CD4-positive, alpha-beta T cell treated with Interferon alpha-2 for 1 hour (primary cell): ENCODE data around the gene EIF4EBP2.
A peak's percentile ranks its signal among the peaks of the same experiment; 100 is the strongest.

Experiments used
- DNase-seq, 2 donors: peaks; one replicate each; pipeline ENCODE4 v3.0.0-alpha.2; 2020 to 2022

The EIF4EBP2 gene

DNA sequence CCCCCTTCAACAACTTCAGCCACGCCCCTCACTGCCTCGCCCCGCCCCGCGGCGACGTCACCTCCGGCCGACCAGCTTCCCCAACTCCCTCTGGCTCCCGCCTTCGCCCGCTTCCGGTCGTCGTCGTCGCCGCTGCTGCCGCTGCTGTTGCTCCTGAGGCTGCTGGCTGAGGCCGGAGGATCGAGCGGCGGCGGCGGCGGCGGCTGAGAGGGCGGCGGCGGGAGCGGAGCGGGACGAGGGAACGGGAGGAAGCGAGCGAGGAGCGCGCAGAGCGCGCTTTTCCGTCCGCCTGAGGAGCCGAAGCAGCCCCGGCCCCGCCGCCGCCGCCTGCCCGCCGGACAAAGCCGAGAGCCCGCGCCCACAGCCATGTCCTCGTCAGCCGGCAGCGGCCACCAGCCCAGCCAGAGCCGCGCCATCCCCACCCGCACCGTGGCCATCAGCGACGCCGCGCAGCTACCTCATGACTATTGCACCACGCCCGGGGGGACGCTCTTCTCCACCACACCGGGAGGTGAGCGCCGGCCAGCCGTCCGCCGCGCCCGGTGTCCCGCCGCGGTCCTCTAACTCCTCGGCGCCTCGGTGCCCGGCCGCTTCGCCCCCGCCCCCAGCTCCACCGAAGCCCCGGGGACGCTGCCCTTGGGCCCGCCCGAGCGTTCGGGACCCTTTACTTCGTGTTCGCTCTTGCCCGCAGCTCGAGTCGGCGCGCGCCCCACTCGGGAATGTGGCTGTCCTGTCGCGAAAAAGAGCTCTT lies at the start of gene EIF4EBP2:
Gene EIF4EBP2, plus strand, starts transcription at position 110 of the 751 bp plus-strand sequence. Its CDS starts 257 bp downstream, at position 367.
- peak; percentile 95 to 98 for DNase-seq

- no peak for DNase-seq
Observed at GRCh38 chr10:70354556-70354955, 49.4 kb upstream of the EIF4EBP2 start.

GRCh38 chr10:70355051-70356021 lies 48.6 kb upstream of the EIF4EBP2 start:
- peak; percentile 39 to 68 for DNase-seq

DNA sequence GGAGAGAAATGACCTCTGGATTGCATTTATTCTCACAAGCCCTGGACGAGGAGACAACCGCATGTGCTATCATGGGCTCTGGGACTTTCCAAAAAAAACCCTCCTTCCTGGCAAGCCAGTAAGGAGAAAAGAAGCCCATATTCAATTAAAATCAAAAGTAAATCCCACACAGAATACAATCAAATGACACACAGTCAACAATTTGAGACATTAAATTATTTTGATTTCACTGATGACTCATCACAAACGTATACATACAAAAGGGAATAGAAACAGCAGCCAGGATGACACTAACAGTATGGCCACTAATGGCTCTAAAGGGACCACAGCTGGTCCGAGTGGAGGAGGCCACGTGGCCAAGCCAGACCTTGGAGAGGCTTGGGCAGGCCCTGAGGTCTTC lies 46.4 kb upstream of the EIF4EBP2 start:
- DNase-seq: peak in 1 of 2 donors; percentile 23

- no peak for DNase-seq
Observed at GRCh38 chr10:70358446-70358845, 45.5 kb upstream of the EIF4EBP2 start.

DNA sequence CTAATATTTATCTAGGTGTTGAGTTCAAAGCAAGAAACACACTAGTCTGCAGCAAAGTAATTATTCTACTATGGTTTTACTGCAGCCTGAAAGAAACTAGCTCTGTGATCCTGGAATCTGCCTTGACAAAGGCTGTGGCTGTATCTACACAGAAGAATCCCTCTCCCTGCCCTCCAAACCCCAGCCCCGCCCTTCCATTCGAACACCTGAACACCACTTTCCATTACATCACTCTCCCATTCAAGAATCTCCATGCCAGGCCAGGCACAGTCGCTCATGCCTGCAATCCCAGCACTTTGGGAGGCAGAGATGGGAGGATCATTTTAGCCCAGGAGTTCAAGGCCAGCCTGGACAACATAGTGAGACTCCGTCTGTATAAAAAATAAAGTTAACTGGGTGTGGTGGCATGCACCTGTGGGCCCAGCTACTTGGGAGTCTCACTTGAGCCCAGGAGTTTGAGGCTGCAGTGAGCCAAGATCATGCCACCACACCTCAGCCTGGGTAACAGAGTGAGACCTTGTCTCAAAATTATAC lies 44.9 kb upstream of the EIF4EBP2 start:
- DNase-seq: no peak

DNA sequence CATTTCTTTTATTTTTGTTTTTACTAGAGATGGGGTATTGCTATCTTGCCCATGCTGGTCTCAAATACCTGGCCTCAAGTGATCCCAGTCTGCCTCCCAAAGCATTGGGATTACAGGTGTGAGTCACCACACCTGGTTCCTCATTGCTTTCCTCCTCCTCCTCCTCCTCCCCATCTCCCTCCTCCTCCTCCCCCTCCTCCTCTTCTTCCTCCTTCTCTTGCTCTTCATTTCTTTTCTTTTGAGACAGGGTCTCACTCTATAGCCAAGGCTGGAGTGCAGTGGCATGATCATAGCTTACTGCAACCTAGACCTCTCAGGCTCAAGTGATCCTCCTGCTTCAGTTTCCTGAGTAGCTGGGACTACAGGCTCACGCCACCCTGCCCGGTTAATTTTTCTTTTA lies 43.7 kb upstream of the EIF4EBP2 start:
- no peak for DNase-seq

GRCh38 chr10:70362328-70362727 lies 41.6 kb upstream of the EIF4EBP2 start:
- peak in 1 of 2 donors; percentile 19 for DNase-seq

DNA sequence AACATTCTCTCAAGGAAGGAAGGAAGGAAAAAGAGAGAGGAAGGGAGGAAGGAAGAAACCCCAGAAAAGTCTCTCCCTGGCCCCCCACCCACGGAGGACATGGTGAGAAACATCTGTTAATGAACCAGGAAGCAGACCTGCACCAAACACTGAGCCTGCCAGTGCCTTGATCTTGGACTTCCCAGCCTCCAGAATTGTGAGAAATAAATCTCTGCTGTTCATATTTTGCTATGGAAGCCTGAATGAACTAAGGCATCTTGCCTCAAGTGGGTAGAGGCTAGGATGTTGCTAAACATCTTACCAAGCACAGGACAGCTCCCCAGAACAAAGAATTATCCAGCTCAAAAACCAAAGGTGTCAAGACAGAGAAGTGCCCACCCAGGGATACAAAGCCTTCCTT lies 40.7 kb upstream of the EIF4EBP2 start:
- no peak for DNase-seq

- DNase-seq: peak; percentile 84 to 87
Observed at GRCh38 chr10:70363971-70364771, 39.8 kb upstream of the EIF4EBP2 start.

- DNase-seq: no peak
Observed at GRCh38 chr10:70364772-70365091, 39.2 kb upstream of the EIF4EBP2 start.

DNA sequence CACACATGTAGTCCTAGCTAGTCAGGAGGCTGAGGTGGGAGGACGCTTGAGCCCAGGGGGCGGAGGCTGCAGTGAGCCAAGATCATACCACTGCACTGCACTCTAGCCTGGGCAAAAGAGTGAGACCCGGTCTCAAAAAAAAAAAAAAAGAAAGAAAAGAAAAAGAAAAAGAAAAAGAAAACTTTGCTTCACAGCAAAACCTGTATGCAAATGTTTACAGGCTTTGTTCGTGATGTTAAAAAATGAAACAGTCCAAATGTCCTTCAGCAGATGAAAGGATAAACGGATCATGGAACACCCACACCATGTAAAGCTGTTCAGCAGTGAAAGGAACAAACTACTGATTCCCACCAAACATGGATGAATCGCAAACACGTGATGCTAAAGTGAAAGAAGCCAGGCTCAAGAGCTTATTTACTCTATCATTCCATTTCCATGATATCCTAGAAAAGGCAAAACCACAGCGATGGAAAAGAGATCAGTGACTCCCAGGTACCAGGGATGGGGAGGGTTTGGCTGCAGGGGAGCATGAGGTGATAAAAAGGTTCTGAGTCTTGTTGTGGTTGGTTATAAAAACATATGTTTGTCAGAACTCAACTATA lies 36.6 kb upstream of the EIF4EBP2 start:
- no peak for DNase-seq

DNA sequence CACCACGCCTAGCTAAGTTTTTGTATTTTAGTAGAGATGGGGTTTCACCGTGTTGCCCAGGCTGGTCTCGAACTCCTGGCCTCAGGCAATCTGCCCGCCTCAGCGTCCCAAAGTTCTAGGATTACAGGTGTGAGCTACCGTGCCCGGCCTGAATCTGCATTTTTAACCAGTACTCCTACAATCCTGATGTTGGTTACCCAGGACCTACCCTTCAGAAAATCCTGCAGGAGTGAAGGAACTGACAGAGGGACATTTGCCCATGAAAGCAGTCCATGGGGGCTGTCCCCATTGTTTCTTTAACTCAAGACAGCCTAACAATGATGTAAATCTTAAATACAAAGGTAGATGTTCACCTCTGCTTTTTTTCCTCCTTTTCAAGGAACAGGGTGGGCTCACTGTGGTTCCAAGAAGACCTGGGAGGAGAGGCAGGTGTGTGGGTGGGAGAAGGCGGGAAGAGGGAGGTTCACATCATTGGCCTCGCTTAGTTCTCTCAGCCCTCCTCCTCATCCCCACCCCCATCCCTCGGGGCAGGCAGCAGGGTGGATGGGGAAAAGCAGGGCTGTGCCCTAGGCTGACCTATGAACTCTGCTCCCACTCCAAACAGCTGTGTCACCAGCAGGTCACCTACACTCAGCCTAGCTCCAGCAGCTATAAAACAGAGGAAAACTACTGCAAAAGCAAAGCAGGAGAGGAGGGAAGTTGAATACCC lies 35.0 kb upstream of the EIF4EBP2 start:
- no peak for DNase-seq

DNA sequence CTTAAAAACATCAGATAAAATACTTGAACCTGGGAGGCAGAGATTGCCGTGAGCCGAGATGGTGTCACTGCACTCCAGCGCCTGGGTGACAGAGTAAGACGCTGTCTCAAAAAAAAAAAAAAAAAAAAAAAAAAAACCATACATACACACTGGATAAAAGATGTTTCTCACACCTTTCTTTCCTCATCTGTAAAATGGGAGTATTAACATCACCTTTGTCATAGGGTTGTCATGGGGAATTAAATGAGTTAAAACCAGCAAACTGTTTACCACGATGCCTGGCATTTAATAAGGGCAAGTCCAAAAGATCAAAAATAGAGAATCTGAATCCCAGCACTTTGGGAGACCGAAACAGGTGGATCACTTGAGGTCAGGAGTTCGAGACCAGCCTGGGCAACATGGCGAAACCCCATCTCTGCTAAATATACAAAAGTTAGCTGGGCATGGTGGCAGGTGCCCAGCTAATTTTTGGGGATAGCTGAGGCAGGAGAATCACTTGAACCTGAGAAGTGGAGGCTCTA lies 34.4 kb upstream of the EIF4EBP2 start:
- DNase-seq: no peak

DNA sequence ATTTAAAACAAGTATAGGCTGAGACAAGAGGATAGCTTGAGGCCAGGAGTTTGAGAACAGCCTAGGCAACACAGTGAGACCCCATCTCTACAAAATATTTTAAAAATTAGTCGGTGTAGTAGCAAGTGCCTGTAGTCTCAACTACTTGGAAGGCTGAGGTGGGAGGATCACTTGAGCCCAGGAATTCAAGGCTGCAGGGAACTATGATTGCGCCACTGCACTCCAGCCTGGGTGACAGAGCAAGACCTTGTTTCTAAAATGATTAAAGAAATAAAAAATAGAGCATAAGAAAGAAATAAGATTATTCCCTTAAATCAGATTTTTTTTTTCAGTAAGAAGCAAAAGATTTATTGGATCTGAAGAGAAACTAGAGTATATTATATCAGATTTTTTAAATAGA lies 33.2 kb upstream of the EIF4EBP2 start:
- no peak for DNase-seq

GRCh38 chr10:70371846-70372245 lies 32.1 kb upstream of the EIF4EBP2 start:
- DNase-seq: no peak

- DNase-seq: no peak
Observed at GRCh38 chr10:70374775-70375614, 28.9 kb upstream of the EIF4EBP2 start.

DNA sequence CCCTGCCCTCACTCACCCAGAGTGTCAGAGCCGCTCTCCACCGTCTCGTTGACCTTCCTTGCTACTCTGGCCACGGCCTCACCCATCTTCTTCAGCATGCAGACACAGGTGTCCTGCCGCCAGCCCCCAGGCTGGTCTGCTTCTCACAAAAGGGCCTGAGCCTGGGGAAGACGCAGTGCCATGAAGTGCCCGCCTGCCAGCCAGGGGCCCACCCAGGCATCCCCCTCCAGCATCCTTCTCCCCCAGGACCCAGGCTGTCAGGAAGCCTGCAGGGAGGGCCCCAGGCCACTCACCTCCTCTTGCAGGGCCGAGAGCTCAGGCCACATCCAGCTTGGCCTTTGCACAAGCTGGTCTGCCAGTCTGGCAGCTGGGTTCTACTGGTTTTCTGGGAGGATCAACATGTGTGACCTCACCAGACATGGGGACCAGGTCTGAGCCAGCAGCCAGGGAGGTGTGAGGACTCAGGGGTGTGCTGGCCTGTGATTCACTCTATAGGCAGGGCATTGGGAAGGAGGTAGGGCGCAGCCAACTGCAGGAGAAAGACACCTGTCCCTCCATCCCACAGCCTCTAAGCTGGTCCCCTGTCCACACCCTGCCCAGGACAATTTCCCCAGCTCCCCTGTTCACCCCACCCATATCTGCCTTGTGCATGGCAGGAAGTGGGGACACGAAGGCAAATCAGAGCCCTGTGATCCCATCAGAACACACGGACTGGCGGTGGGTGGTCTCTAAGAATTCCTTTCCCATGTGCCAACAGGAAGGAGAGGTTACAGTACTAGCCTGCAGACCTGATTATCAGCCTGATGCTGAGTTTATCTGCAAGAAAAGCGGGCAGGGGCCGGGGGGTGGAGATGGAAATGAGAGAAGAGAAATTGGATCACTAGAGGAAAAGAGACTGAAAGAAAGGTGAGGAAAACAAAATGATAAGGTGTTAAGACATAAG lies 27.2 kb upstream of the EIF4EBP2 start:
- no peak for DNase-seq

DNA sequence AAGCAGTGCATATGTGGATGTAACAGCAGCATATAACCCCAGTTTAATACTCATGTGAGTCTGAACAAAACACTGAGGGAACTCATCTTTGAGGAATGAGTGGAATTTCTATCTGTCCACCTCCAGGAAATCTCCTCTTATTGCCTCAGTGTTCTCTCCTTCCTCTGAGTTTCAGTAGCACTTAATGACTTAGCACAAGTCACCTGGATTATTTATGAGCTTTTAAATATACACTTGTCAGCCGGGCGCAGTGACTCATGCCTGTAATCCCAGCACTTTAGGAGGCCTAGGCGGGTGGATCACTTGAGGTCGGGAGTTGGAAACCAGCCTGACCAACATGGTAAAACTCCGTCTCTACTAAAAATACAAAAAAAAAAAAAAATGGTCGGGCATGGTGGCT lies 25.8 kb upstream of the EIF4EBP2 start:
- DNase-seq: no peak
